ENCODE data around the gene C4A.
"Not testable (repeated sequence)": the region's sequence is repeated elsewhere in the genome, so short reads cannot be mapped to it uniquely, and the experiment has no call there.

C4A gene

DNA sequence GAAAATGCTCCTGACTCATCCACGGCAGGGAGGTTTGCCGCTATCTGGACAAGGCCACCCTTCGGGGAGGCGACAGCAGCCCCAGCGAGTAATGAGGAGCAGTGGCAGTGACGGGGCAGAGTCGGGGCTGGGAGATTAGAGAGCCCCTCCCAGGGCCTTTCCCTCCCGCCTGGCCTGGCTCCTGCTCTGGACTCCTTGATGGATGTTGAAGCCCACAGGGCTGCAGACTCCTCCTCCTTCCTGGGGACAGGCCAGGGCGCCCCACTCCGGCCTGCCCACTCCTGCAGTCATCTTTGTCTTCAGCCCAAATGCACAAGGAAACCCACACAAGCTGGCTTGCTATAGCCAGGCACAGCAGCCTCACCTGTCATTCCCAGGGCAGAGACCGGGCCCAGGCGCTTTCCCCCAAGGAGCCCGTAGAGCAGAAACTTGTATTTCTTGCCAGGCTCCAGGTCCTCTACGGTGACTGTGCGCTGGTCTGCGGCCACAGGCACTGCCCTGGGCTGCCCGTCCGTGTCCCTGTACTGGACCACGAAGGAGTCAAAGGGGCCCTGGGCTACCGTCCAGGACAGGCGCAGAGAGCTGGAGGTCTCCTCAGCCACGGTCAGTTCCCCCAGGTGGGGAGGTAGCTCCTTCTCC, 64.1 kb downstream of the C4A start:
- Histone ChIP-seq H3K9me3 (ENCODE audit: control insufficient read depth, low read length) (no peaks in the 10 kb centered on the region), H3K36me3 (ENCODE audit: control insufficient read depth, insufficient read depth, low read length) (no peaks in the 10 kb centered on the region), H3K4me1 (ENCODE audit: control insufficient read depth, insufficient read depth, low read length, poor library complexity, severe bottlenecking) (peaks cover 21% of the 10 kb centered on the region), H3K4me3 (ENCODE audit: extremely low read depth, insufficient read depth, low read length, poor library complexity, severe bottlenecking) (no peak overlapping the region), H3K27ac (ENCODE audit: low read depth, low read length, severe bottlenecking) (peak overlapping the region; percentile 92)
- WGBS, 2 experiments (ENCODE audit: insufficient coverage in 2 of 2), result 92% methylated on average over 12 to 13 of the region's 22 CpGs

DNA sequence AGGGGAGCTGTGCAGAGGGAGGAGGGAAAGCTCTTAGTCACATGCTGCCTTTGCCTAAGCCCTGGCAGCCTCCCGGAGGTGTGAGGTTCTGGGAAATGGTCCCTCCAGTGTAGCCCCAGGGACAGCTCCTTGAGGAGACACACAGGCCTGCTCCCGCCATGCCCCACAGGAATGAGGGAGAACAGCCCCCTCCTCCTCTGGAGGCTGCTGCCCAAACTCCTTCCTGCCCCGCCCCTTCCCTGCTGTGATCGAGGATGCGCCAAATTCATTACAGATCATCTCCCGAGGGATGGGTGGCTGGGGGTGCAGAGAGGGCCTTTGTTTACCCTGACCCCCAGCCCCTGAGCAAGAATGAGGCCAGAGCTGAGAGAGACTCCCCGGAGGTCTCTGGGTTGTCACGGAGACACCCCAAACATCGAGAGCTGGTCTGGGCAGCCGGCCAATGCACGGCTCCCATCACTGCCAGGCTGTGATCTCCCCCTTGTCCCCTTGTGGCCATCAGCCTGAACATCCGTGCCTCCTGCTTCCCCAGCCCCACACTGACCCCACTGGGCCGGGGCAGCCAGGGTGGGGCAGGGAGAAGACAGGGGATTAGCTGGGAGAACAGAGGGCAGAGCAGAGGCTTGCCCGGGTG, 64.7 kb downstream of the C4A start:
- no peaks in the 10 kb centered on the region for H3K9me3 ChIP-seq (ENCODE audit: control insufficient read depth, low read length)
- whole genome bisulfite sequencing, 2 experiments (ENCODE audit: insufficient coverage in 2 of 2), result 78% methylated on average over 10 to 14 of the region's 14 CpGs
- H3K36me3 ChIP-seq (ENCODE audit: control insufficient read depth, insufficient read depth, low read length), result no peaks in the 10 kb centered on the region
- H3K4me1 ChIP-seq (ENCODE audit: control insufficient read depth, insufficient read depth, low read length, poor library complexity, severe bottlenecking), result peaks cover 21% of the 10 kb centered on the region
- no peak overlapping the region for H3K4me3 ChIP-seq (ENCODE audit: extremely low read depth, insufficient read depth, low read length, poor library complexity, severe bottlenecking)
- peak overlapping the region; percentile 92 for H3K27ac ChIP-seq (ENCODE audit: low read depth, low read length, severe bottlenecking)

DNA sequence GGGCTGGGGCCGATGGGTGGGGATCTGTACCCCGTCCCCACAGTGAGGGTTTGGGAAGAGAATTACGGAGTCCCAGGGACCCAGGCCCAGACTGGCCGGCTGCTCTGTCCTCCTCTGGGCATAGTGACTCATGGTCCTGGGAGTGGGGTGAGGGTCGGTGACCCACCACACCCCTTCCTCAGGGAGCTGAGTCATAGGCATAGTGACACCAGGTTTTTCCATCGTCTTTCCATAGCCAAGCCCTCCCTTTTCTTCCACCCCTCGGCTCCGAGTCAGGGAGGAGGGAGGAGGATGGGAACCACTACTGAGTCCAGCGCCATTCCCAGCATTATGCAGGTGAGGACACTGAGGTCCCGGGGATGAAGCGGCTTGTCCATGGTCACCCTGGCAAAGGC, 65.2 kb downstream of the C4A start:
- no peak overlapping the region for H3K4me3 ChIP-seq (ENCODE audit: extremely low read depth, insufficient read depth, low read length, poor library complexity, severe bottlenecking)
- peak overlapping the region; percentile 92 for H3K27ac ChIP-seq (ENCODE audit: low read depth, low read length, severe bottlenecking)
- peaks cover 21% of the 10 kb centered on the region for H3K4me1 ChIP-seq (ENCODE audit: control insufficient read depth, insufficient read depth, low read length, poor library complexity, severe bottlenecking)
- WGBS, 2 experiments (ENCODE audit: insufficient coverage in 2 of 2), result 68 to 71% methylated on average over 8 to 9 of the region's 11 CpGs
- no peaks in the 10 kb centered on the region for H3K36me3 ChIP-seq (ENCODE audit: control insufficient read depth, insufficient read depth, low read length)
- H3K9me3 ChIP-seq (ENCODE audit: control insufficient read depth, low read length), result no peaks in the 10 kb centered on the region

DNA sequence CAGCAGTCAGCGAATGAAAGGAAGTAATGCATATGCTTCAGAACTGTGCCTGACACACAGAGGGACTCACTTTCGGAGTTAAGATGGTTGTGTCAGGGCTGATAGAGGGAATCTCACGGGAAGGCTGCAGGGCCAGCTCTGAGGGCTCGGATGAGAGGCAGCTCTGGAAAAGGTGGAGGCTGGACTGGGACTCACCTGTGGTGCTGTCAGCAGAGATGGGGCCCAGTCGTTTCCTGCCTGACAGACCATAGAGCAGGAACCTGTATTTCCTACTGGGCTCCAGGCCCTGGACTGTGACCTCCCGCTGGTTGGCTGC, 65.6 kb downstream of the C4A start:
- H3K9me3 ChIP-seq (ENCODE audit: control insufficient read depth, low read length), result no peaks in the 10 kb centered on the region
- H3K27ac ChIP-seq (ENCODE audit: low read depth, low read length, severe bottlenecking), result peak overlapping the region; percentile 92
- WGBS, 2 experiments (ENCODE audit: insufficient coverage in 2 of 2), result 91 to 98% methylated on average over 6 of the region's 6 CpGs
- no peak overlapping the region for H3K4me3 ChIP-seq (ENCODE audit: extremely low read depth, insufficient read depth, low read length, poor library complexity, severe bottlenecking)
- H3K36me3 ChIP-seq (ENCODE audit: control insufficient read depth, insufficient read depth, low read length), result no peaks in the 10 kb centered on the region
- peaks cover 21% of the 10 kb centered on the region for H3K4me1 ChIP-seq (ENCODE audit: control insufficient read depth, insufficient read depth, low read length, poor library complexity, severe bottlenecking)

DNA sequence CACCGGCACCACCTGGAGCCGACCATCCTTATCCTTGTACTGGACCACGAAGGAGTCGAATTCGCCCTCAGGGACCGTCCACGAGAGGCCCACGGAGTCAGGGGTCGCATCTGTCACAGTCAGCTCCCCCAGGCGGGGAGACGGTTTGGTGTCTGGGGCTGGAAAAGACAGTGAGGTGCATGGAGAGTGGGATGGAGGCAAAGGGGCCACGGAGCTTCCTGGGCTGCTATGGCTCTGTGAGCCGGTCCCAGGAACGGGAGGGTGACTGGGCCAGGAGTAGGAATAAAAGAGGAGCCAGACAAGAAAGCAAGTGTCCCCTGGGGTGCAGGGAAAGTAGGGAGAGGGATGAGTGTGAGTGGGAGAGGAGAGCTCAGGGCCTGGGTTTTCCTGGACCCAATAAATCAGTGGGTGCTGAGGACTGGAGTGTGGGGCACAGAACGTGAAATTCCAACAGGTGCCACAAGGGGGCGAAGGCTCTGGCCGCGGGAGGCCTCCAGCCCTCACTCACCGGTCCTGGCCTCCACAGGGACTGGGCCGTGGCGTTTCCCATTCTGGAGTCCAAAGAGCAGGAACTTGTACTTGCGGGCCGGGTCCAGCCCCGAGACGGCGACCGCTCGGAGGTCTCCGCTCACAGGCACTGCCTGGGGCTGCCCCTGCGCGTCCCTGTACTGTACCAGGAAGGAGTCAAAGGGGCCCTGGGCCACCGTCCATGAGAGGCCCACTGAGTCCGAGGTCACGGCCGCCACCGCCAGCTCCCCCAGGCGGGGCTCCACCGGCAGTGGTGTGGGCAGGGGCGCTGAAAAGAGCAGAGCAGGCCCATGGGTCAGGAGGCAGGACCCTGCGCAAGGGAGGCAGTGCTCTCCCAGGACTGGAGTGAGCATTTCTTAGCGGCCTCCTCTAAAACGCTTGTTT, 66.3 kb downstream of the C4A start:
- Histone ChIP-seq H3K36me3 (ENCODE audit: control insufficient read depth, insufficient read depth, low read length) (no peaks in the 10 kb centered on the region), H3K27ac (ENCODE audit: low read depth, low read length, severe bottlenecking) (peak overlapping the region; percentile 92), H3K9me3 (ENCODE audit: control insufficient read depth, low read length) (no peaks in the 10 kb centered on the region), H3K4me3 (ENCODE audit: extremely low read depth, insufficient read depth, low read length, poor library complexity, severe bottlenecking) (no peak overlapping the region), H3K4me1 (ENCODE audit: control insufficient read depth, insufficient read depth, low read length, poor library complexity, severe bottlenecking) (peaks cover 21% of the 10 kb centered on the region)
- WGBS, 2 experiments (ENCODE audit: insufficient coverage in 2 of 2), result 72 to 73% methylated on average over 42 of the region's 42 CpGs

DNA sequence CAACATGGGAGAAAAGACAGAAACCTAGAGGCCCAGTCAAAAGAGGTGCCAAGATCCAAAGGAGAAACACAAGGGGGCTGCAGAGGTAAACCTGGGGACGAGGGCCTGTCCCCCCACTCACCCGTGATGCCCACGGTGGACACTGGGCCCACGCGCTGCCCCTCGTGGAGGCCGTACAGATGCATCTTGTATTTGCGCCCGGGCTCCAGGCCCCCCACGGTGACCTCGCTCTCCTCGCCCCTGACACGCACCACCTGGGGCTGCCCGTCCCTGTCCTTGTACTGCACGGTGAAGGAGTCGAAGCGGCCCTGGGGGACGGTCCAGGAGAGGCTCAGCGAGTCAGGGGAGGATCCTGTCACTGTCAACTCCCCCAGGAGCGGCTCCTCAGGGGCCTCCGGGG, 67.3 kb downstream of the C4A start:
- not testable (repeated sequence) for H3K9me3 ChIP-seq (ENCODE audit: control insufficient read depth, low read length); H3K36me3 ChIP-seq (ENCODE audit: control insufficient read depth, insufficient read depth, low read length); H3K4me3 ChIP-seq (ENCODE audit: extremely low read depth, insufficient read depth, low read length, poor library complexity, severe bottlenecking); H3K27ac ChIP-seq (ENCODE audit: low read depth, low read length, severe bottlenecking)
- WGBS, 2 experiments (ENCODE audit: insufficient coverage in 2 of 2), result 78 to 99% methylated on average over 10 to 11 of the region's 21 CpGs
- H3K4me1 ChIP-seq (ENCODE audit: control insufficient read depth, insufficient read depth, low read length, poor library complexity, severe bottlenecking), result peaks cover 21% of the 10 kb centered on the region

DNA sequence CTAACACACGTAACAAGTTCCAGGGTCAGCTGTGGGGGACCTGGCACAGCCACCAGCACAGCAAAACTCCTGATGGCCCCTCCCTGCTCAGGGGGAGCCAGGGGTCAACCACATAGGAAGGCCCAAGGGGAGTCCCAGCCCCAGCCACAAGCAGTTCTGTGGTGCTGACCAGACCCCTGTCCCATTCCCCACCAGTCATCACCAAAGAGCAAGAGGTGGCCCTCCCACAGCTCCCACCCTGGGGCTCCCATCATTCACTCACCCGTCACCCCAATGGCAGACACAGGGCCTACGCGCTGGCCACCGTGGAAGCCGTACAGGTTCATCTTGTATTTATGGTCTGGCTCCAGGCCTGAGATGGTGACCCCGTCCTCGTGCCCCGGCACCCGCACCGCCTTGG, 67.9 kb downstream of the C4A start:
- H3K27ac ChIP-seq (ENCODE audit: low read depth, low read length, severe bottlenecking); H3K36me3 ChIP-seq (ENCODE audit: control insufficient read depth, insufficient read depth, low read length); H3K9me3 ChIP-seq (ENCODE audit: control insufficient read depth, low read length); H3K4me3 ChIP-seq (ENCODE audit: extremely low read depth, insufficient read depth, low read length, poor library complexity, severe bottlenecking): not testable (repeated sequence)
- H3K4me1 ChIP-seq (ENCODE audit: control insufficient read depth, insufficient read depth, low read length, poor library complexity, severe bottlenecking), result peaks cover 21% of the 10 kb centered on the region
- 86 to 88% methylated on average over 1 of the region's 11 CpGs for WGBS, 2 experiments (ENCODE audit: insufficient coverage in 2 of 2)

DNA sequence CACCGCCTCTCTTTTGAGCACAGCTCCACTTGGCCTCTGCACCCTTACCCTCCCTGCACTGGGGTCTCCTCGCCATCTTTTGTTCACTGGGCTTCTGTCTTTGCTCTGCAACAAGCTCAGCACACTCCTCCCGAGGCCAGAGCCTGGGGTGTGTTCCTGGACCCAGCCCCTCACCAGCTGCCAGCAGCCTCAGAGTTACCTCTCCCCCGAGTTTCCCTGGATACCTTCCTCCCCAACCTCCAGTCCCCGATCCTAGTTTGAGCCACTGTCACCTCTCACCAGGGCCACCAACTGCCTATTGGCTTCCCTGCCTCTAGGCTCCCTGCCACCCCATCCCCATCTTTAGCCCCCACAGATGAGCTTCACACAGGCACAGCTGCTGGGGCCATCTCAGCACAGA, 68.7 kb downstream of the C4A start:
- 75 to 87% methylated on average over 2 to 5 of the region's 5 CpGs for WGBS, 2 experiments (ENCODE audit: insufficient coverage in 2 of 2)
- Histone ChIP-seq H3K27ac (ENCODE audit: low read depth, low read length, severe bottlenecking) (no peak overlapping the region), H3K9me3 (ENCODE audit: control insufficient read depth, low read length) (no peaks in the 10 kb centered on the region), H3K4me1 (ENCODE audit: control insufficient read depth, insufficient read depth, low read length, poor library complexity, severe bottlenecking) (peaks cover 21% of the 10 kb centered on the region), H3K4me3 (ENCODE audit: extremely low read depth, insufficient read depth, low read length, poor library complexity, severe bottlenecking) (no peak overlapping the region), H3K36me3 (ENCODE audit: control insufficient read depth, insufficient read depth, low read length) (no peaks in the 10 kb centered on the region)

Data from mesodermal cell (in vitro differentiated cells).